ENCODE data around the gene IFI30.
"Not testable (repeated sequence)": the region's sequence is repeated elsewhere in the genome, so short reads cannot be mapped to it uniquely, and the experiment has no call there.

- not testable (repeated sequence) for TF ChIP-seq EZH2 (IDR thresholded peaks at IDR 0.05; ENCODE audit: borderline replicate concordance, low read length); CTCF (conservative IDR thresholded peaks at IDR 0.05 in 1 of 2, IDR thresholded peaks at IDR 0.05 in 1 of 2; ENCODE audit: extremely low read depth in 1 of 2, insufficient read depth in 1 of 2, low read depth in 1 of 2, low read length in 2 of 2)
These were observed 36.3 kb downstream of the IFI30 start for GRCh38 chr19:18209912-18210311.
